Endothelial cell of umbilical vein (primary cell): ENCODE measurements around the gene DMXL2. TPM values are rescaled to one million over a fixed set of nuclear protein-coding genes. Genes with fewer than 3 reads are reported as not detected.

Experiments used
- BruUV-seq: library from RNA; stranded (reverse); fragments of 400-500 nt; replicated peaks from 2 replicates; lab custom pipeline; 2021; lab: Mats Ljungman, UMichigan
- CTCF ChIA-PET: fragments of 300-600, 350-600 bp; sonication (Branson Sonifier 250); formaldehyde crosslinking; loops from one replicate; lab custom pipeline; 2021; ENCODE audit warnings: antibody characterized with exemption, inconsistent platforms; lab: Charles Lee
- POLR2A ChIA-PET: fragments of 300-600, 350-600 bp; sonication (Branson Sonifier 250); formaldehyde crosslinking; loops from one replicate; lab custom pipeline; 2021; ENCODE audit warnings: antibody characterized with exemption, inconsistent platforms; lab: Charles Lee
- DNase-seq: peaks from one replicate; pipeline ENCODE4 v3.0.0-alpha.2; 2011; ENCODE audit warnings: low read depth, low spot score
- FAIRE-seq: peaks from 2 replicates; lab custom pipeline; 2011; peaks lifted over from hg19 to GRCh38; lab: Jason Lieb, UNC
- H2AFZ ChIP-seq: 2 replicates; pipeline ENCODE4 v1.6.0; 2012; ENCODE audit warnings: low read depth, low read length, control low read depth, inconsistent platforms
- H3K27ac ChIP-seq: 2 replicates; pipeline ENCODE4 v1.5.1; 2011; ENCODE audit warnings: low read depth, mild to moderate bottlenecking, control low read depth, low read length, moderate library complexity; ENCODE audit not compliant: insufficient read depth
- H3K27me3 ChIP-seq, 2 experiments: 2 replicates each; pipeline versions ENCODE4 v1.6.0 to v1.6.1; 2011; ENCODE audit warnings: low read length in 2 of 2, mixed read lengths in 1 of 2; ENCODE audit not compliant: control insufficient read depth in 2 of 2, insufficient read depth in 2 of 2
- H3K36me3 ChIP-seq, 2 experiments: 2 replicates in 1 of 2; 3 replicates in 1 of 2; pipeline ENCODE4 v1.5.1; 2011; ENCODE audit warnings: low read length in 2 of 2, mild to moderate bottlenecking in 1 of 2, moderate library complexity in 1 of 2; ENCODE audit not compliant: control insufficient read depth in 2 of 2, insufficient read depth in 2 of 2; ENCODE audit errors: extremely low read depth in 1 of 2
- H3K4me1 ChIP-seq: 3 replicates; pipeline ENCODE4 v1.5.1; 2011; ENCODE audit warnings: mild to moderate bottlenecking, low read length; ENCODE audit not compliant: control insufficient read depth, insufficient read depth; ENCODE audit errors: extremely low read depth
- H3K4me2 ChIP-seq: 2 replicates; pipeline ENCODE4 v1.6.1; 2011; ENCODE audit warnings: low read length, control low read depth, mixed read lengths; ENCODE audit not compliant: insufficient read depth
- H3K4me3 ChIP-seq, 3 experiments: fragments of 200-600 bp in 1 of 3; sonication (generic), shearing (Covaris generic) in 1 of 3; replicated peaks in 1 of 3; 2 replicates each; pipeline ENCODE4 v1.5.1; 2011 to 2016; ENCODE audit warnings: control low read depth in 3 of 3, low read length in 3 of 3, mild to moderate bottlenecking in 2 of 3, inconsistent platforms in 1 of 3, low read depth in 1 of 3, moderate library complexity in 1 of 3; ENCODE audit not compliant: insufficient read depth in 1 of 3
- H3K79me2 ChIP-seq: 2 replicates; pipeline ENCODE4 v1.6.0; 2012; ENCODE audit warnings: low read length, inconsistent platforms; ENCODE audit not compliant: control insufficient read depth, insufficient read depth
- H3K9ac ChIP-seq: replicated peaks from 2 replicates; pipeline ENCODE3; 2011; ENCODE audit warnings: low read length, control low read depth; ENCODE audit not compliant: insufficient read depth; ENCODE audit errors: extremely low read depth
- H3K9me1 ChIP-seq: replicated peaks from 3 replicates; pipeline ENCODE4 v1.6.0; 2011; ENCODE audit warnings: mild to moderate bottlenecking, low read length; ENCODE audit not compliant: control insufficient read depth, insufficient read depth; ENCODE audit errors: extremely low read depth
- H3K9me3 ChIP-seq: replicated peaks from 2 replicates; pipeline ENCODE4 v1.5.1; 2012; ENCODE audit warnings: low read length, inconsistent platforms; ENCODE audit not compliant: control insufficient read depth, insufficient read depth
- H4K20me1 ChIP-seq: replicated peaks from 2 replicates; pipeline ENCODE3; 2011; ENCODE audit warnings: mild to moderate bottlenecking, low read length; ENCODE audit not compliant: control insufficient read depth, insufficient read depth; ENCODE audit errors: extremely low read depth
- EZH2 ChIP-seq: IDR thresholded peaks from 2 replicates; pipeline ENCODE4 v1.6.1; 2012; ENCODE audit warnings: borderline replicate concordance, low read depth, mild to moderate bottlenecking, moderate library complexity, low read length, inconsistent platforms; ENCODE audit not compliant: severe bottlenecking
- FOS ChIP-seq: IDR thresholded peaks from 2 replicates; pipeline ENCODE4 v1.6.1; 2011; ENCODE audit warnings: mild to moderate bottlenecking, low read length, moderate library complexity, borderline replicate concordance; ENCODE audit not compliant: insufficient read depth
- GATA2 ChIP-seq: IDR thresholded peaks from 2 replicates; pipeline ENCODE4 v1.7.0; 2011; ENCODE audit warnings: low read depth, mild to moderate bottlenecking, moderate library complexity, mixed read lengths, low read length; ENCODE audit not compliant: insufficient read length, insufficient read depth
- JUN ChIP-seq: IDR thresholded peaks from 2 replicates; pipeline ENCODE4 v1.6.1; 2011; ENCODE audit warnings: borderline replicate concordance, low read depth; ENCODE audit not compliant: insufficient read length, insufficient read depth
- MYC ChIP-seq: IDR thresholded peaks from one replicate; pipeline ENCODE4 v1.6.1; 2011; ENCODE audit warnings: mild to moderate bottlenecking, low read depth, low read length
- POLR2A ChIP-seq: IDR thresholded peaks from 2 replicates; pipeline ENCODE4 v1.6.1; 2012; ENCODE audit warnings: low read depth, mild to moderate bottlenecking, control low read depth, low read length
- POLR2AphosphoS5 ChIP-seq: IDR thresholded peaks from 2 replicates; pipeline ENCODE4 v1.6.1; 2012; ENCODE audit warnings: low read depth, mild to moderate bottlenecking, control low read depth, low read length, moderate library complexity; ENCODE audit not compliant: insufficient read depth
- dilution Hi-C: fragments of 300-500 bp; cut with MboI; formaldehyde crosslinking; loops from one replicate; pipeline ENCODE4 v1.15.0; 2019; ENCODE audit warnings: low sequenced_read_pairs; ENCODE audit not compliant: extremely low pct_ligation_motif_present
- intact Hi-C: fragments of 100-400 bp; cut with micrococcal nuclease; formaldehyde crosslinking; loops from one replicate; pipeline ENCODE4 v1.10.0; 2022
- polyA plus RNA-seq, 4 experiments: library from polyadenylated mRNA; depleted of rRNA in 3 of 4; stranded (reverse) in 3 of 4; unstranded in 1 of 4; fragments of >200 nt; gene quantifications; 2 replicates each; pipeline versions ENCODE4 v1.2.1 to v1.2.3, GENCODE V29; 2011 to 2012; ENCODE audit warnings: missing spikeins in 1 of 4
- total RNA-seq: library from RNA; stranded (reverse); gene quantifications from 2 replicates; pipeline ENCODE4 v1.2.3, GENCODE V29; 2021
- TF ChIP-seq, protein P1 (sequence below): IDR thresholded peaks from 2 replicates; pipeline ENCODE4 v1.6.1; 2011; ENCODE audit not compliant: insufficient read depth, insufficient read length
- TF ChIP-seq, protein P2 (sequence below), 2 donors: IDR thresholded peaks; 1 replicate in 1 of 2; 2 replicates in 1 of 2; pipeline ENCODE4 v1.5.1; 2011; ENCODE audit warnings: low read length in 2 of 2, mild to moderate bottlenecking in 2 of 2, moderate library complexity in 2 of 2, control low read depth in 1 of 2, inconsistent platforms in 1 of 2, low read depth in 1 of 2; ENCODE audit not compliant: insufficient read depth in 1 of 2; ENCODE audit errors: extremely low read depth in 1 of 2

Gene DMXL2
- total and polyA plus RNA-seq, 2 donors (not counting 3 experiments of a cell fraction or from before 2014, with no cell fraction given): 6.3 to 10.8 TPM

DNA sequence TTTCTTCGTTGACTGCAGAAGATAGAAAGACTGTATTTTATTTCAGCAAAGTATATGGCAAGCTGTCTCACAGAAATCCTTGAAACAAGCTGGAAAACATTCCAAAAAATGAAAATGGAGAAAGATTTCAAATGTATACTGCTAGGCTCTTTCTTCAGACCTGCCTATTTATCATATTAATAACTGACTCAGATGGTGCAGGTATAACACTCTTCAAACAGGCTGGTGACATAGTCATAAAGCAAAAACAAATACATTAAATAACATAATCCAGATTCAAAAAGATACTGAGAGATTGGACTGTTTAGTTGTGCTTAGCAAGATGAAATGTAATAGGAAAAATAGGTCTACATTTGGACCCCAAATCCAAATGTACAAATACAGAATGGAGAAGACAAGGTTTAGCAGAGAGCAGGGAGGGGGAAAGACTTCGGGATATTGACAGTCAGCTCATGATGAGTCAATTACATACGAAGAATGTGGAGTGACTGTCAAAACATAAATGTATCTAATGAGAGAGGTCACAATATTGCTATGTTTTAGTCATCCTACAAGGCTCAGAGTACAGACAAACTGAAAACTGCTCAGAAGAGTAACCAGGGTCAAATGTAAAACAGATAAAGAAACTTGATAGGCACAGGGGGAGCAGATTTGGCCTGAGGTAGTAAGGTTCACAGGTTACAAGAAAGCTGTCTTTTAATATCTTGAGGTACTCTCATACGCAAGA lies 88.7 kb downstream of the DMXL2 start:
- no TSS peak for BruUV-seq
- H3K9me1 ChIP-seq: no peaks in the 10 kb centered on the region
- ChIA-PET CTCF (interaction anchor here (3.5 kb wide), 1 partner anchor 243 kb away, joined by 79 read pairs; no protein-coding TSS in a partner anchor), POLR2A (interaction anchor here (0.6 kb wide), 1 partner anchor 406 kb away, joined by 6 read pairs; no protein-coding TSS in a partner anchor)
- FAIRE-seq: no peak
- DNase-seq: no peak
- H3K9me3 ChIP-seq: no peaks in the 10 kb centered on the region
- TF ChIP-seq, protein P1, sequence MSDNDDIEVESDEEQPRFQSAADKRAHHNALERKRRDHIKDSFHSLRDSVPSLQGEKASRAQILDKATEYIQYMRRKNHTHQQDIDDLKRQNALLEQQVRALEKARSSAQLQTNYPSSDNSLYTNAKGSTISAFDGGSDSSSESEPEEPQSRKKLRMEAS: no peak
- TF ChIP-seq POLR2AphosphoS5 (no peak), POLR2A (no peak)
- H4K20me1 ChIP-seq: no peaks in the 10 kb centered on the region
- H3K4me1 ChIP-seq: no peaks in the 10 kb centered on the region
- no peaks in the 10 kb centered on the region for H3K36me3 ChIP-seq
- no peaks in the 10 kb centered on the region for H3K79me2 ChIP-seq
- no peaks in the 10 kb centered on the region for H3K27me3 ChIP-seq
- dilution Hi-C loops: no loop called here
- no peak overlapping the region for H3K4me2 ChIP-seq
- H2AFZ ChIP-seq: no peak overlapping the region
- H3K27ac ChIP-seq: no peak overlapping the region
- H3K4me3 ChIP-seq: no peak overlapping the region
- no peak overlapping the region for H3K9ac ChIP-seq
- intact Hi-C loops: no loop called here

DNA sequence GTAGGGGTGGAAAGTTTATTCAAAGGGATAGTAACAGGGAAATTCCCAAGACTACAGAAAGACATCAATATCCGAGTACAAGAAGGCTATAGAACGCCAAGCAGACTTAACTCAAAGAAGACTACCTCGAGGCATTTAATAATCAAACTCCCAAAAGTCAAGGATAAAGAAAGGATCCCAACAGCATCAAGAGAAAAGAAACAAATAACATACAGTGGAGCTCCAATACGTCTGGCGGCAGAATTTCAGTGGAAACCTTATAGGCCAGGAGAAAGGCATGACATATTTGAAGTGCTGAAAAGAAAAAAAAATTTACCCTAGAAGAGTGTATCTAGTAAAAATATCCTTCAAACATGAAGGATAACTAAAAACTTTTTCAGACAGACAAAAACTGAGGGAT lies 95.6 kb downstream of the DMXL2 start:
- no peak overlapping the region for H3K9ac ChIP-seq
- H4K20me1 ChIP-seq: no peaks in the 10 kb centered on the region
- DNase-seq: no peak
- H3K27ac ChIP-seq: no peak overlapping the region
- H3K9me3 ChIP-seq: no peaks in the 10 kb centered on the region
- H3K27me3 ChIP-seq: no peaks in the 10 kb centered on the region
- no peak for FAIRE-seq
- dilution Hi-C loops: no loop called here
- ChIA-PET CTCF (interaction anchor here (2.2 kb wide), 1 partner anchor 10 kb away, joined by 7 read pairs; no protein-coding TSS in a partner anchor), POLR2A (interaction anchor here (0.6 kb wide), 1 partner anchor 9 kb away, joined by 3 read pairs; no protein-coding TSS in a partner anchor)
- intact Hi-C loops: no loop called here
- H3K9me1 ChIP-seq: no peaks in the 10 kb centered on the region
- H3K4me1 ChIP-seq: no peaks in the 10 kb centered on the region
- no peaks in the 10 kb centered on the region for H3K79me2 ChIP-seq
- no peak overlapping the region for H2AFZ ChIP-seq
- TF ChIP-seq GATA2 (no peak), POLR2AphosphoS5 (no peak), JUN (no peak), POLR2A (no peak), FOS (no peak), EZH2 (no peak), MYC (no peak)
- TF ChIP-seq, protein P2, sequence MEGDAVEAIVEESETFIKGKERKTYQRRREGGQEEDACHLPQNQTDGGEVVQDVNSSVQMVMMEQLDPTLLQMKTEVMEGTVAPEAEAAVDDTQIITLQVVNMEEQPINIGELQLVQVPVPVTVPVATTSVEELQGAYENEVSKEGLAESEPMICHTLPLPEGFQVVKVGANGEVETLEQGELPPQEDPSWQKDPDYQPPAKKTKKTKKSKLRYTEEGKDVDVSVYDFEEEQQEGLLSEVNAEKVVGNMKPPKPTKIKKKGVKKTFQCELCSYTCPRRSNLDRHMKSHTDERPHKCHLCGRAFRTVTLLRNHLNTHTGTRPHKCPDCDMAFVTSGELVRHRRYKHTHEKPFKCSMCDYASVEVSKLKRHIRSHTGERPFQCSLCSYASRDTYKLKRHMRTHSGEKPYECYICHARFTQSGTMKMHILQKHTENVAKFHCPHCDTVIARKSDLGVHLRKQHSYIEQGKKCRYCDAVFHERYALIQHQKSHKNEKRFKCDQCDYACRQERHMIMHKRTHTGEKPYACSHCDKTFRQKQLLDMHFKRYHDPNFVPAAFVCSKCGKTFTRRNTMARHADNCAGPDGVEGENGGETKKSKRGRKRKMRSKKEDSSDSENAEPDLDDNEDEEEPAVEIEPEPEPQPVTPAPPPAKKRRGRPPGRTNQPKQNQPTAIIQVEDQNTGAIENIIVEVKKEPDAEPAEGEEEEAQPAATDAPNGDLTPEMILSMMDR (IDR thresholded peaks at IDR 0.05; ENCODE audit: extremely low read depth in 1 of 2, insufficient read depth in 1 of 2, low read depth in 1 of 2, low read length in 2 of 2): no peak
- TF ChIP-seq, protein P1: no peak
- no peak overlapping the region for H3K4me2 ChIP-seq
- BruUV-seq: no TSS peak
- no peaks in the 10 kb centered on the region for H3K36me3 ChIP-seq
- H3K4me3 ChIP-seq: no peak overlapping the region
